Dermis blood vessel endothelial cell (primary cell): ENCODE measurements around the gene KIRREL1. TPM values are rescaled to one million over a fixed set of nuclear protein-coding genes. Genes with fewer than 3 reads are reported as not detected.
"Not testable (repeated sequence)": the region's sequence is repeated elsewhere in the genome, so short reads cannot be mapped to it uniquely, and the experiment has no call there.

ENCODE experiments used
- DNase-seq: peaks from one replicate; pipeline ENCODE4 v3.0.0; 2010
- total RNA-seq: library from RNA; depleted of rRNA; stranded (reverse); fragments of >200 nt; gene quantifications from 2 replicates; pipeline ENCODE4 v1.2.3, GENCODE V29; 2014

The KIRREL1 gene
- total RNA-seq, 1 donor from 2014 or later, result 28.2 TPM

GRCh38 chr1:158112994-158113758 lies 119.7 kb downstream of the KIRREL1 start:
- DNase-seq, result peak; percentile 58

- no peak for DNase-seq
These were observed 120.3 kb downstream of the KIRREL1 start for GRCh38 chr1:158113759-158114127.

GRCh38 chr1:158115126-158115525 lies 121.7 kb downstream of the KIRREL1 start:
- DNase-seq, result no peak

GRCh38 chr1:158116311-158117167 lies 123.1 kb downstream of the KIRREL1 start:
- DNase-seq, result no peak

GRCh38 chr1:158117854-158118704 lies 124.6 kb downstream of the KIRREL1 start:
- peak; percentile 72 for DNase-seq

GRCh38 chr1:158118713-158119402 lies 125.4 kb downstream of the KIRREL1 start:
- no peak for DNase-seq

GRCh38 chr1:158119976-158120653 lies 126.7 kb downstream of the KIRREL1 start:
- no peak for DNase-seq

GRCh38 chr1:158121604-158122254 lies 128.3 kb downstream of the KIRREL1 start:
- peak; percentile 72 for DNase-seq

- no peak for DNase-seq
These were observed 129.5 kb downstream of the KIRREL1 start for GRCh38 chr1:158122833-158123388.

GRCh38 chr1:158124034-158124433 lies 130.6 kb downstream of the KIRREL1 start:
- peak; percentile 69 for DNase-seq

- DNase-seq, result peak; percentile 95
These were observed 131.6 kb downstream of the KIRREL1 start for GRCh38 chr1:158124999-158125398.

- no peak for DNase-seq
These were observed 133.0 kb downstream of the KIRREL1 start for GRCh38 chr1:158126425-158126824.

GRCh38 chr1:158128531-158128930 lies 135.1 kb downstream of the KIRREL1 start:
- DNase-seq, result not testable (repeated sequence)

- DNase-seq, result no peak
These were observed 137.8 kb downstream of the KIRREL1 start for GRCh38 chr1:158131217-158131616.

- no peak for DNase-seq
These were observed 147.3 kb downstream of the KIRREL1 start for GRCh38 chr1:158140764-158141192.

- DNase-seq, result peak; percentile 58
These were observed 151.8 kb downstream of the KIRREL1 start for GRCh38 chr1:158145173-158145719.

- DNase-seq, result peak; percentile 23
These were observed 152.7 kb downstream of the KIRREL1 start for GRCh38 chr1:158146165-158146564.

- peak; percentile 23 for DNase-seq
These were observed 153.3 kb downstream of the KIRREL1 start for GRCh38 chr1:158146739-158147138.

- DNase-seq, result no peak
These were observed 154.0 kb downstream of the KIRREL1 start for GRCh38 chr1:158147401-158147800.

- DNase-seq, result no peak
These were observed 154.4 kb downstream of the KIRREL1 start for GRCh38 chr1:158147869-158148268.
